Measurements from ENCODE around the gene SLCO4A1. TPM values are rescaled to one million over a fixed set of nuclear protein-coding genes. Genes with fewer than 3 reads are reported as not detected.

The SLCO4A1 gene
- total RNA-seq, 4 donors from 2014 or later = 15.9 to 20.2 (median 19.2) TPM

GRCh38 chr20:62695448-62696414, 53.4 kb downstream of the SLCO4A1 start:
- no peaks in the 10 kb centered on the region for H3K4me1 ChIP-seq
- ATAC-seq = no peak
- TF ChIP-seq EP300 (IDR thresholded peaks at IDR 0.05) = no peak
- no peak for TF ChIP-seq POLR2A (IDR thresholded peaks at IDR 0.05)
- no peak for TF ChIP-seq CTCF (IDR thresholded peaks at IDR 0.05)
- TF ChIP-seq POLR2AphosphoS5 (IDR thresholded peaks at IDR 0.05) = no peak
- H3K27me3 ChIP-seq = peaks cover 15% of the 10 kb centered on the region
- no peaks in the 10 kb centered on the region for H3K36me3 ChIP-seq
- H3K27ac ChIP-seq = no peak overlapping the region
- H3K9me3 ChIP-seq = no peaks in the 10 kb centered on the region
- 75 to 90% methylated on average over 4 to 10 of the region's 32 CpGs for WGBS, 2 donors (ENCODE audit: low coverage in 1 of 2)
- H3K4me3 ChIP-seq = no peak overlapping the region

- H3K27ac ChIP-seq = no peak overlapping the region
- H3K4me3 ChIP-seq = no peak overlapping the region
- no peak for ATAC-seq
- WGBS, 2 donors (ENCODE audit: low coverage in 1 of 2) = 63 to 71% methylated on average over 2 to 14 of the region's 16 CpGs
- TF ChIP-seq CTCF (IDR thresholded peaks at IDR 0.05) (no peak), EP300 (IDR thresholded peaks at IDR 0.05) (no peak), POLR2AphosphoS5 (IDR thresholded peaks at IDR 0.05) (no peak), POLR2A (IDR thresholded peaks at IDR 0.05) (no peak)
- no peaks in the 10 kb centered on the region for H3K4me1 ChIP-seq
- H3K27me3 ChIP-seq = peaks cover 15% of the 10 kb centered on the region
- no peaks in the 10 kb centered on the region for H3K36me3 ChIP-seq
- no peaks in the 10 kb centered on the region for H3K9me3 ChIP-seq
Observed at GRCh38 chr20:62696434-62696957, 54.2 kb downstream of the SLCO4A1 start.

- WGBS, 2 donors (ENCODE audit: low coverage in 1 of 2) = 33 to 76% methylated on average over 1 to 5 of the region's 10 CpGs
- no peak for ATAC-seq
- Histone ChIP-seq H3K36me3 (no peaks in the 10 kb centered on the region), H3K9me3 (no peaks in the 10 kb centered on the region), H3K27ac (no peak overlapping the region), H3K4me1 (no peaks in the 10 kb centered on the region), H3K4me3 (no peak overlapping the region), H3K27me3 (peaks cover 15% of the 10 kb centered on the region)
- TF ChIP-seq CTCF (IDR thresholded peaks at IDR 0.05) (no peak), POLR2A (IDR thresholded peaks at IDR 0.05) (no peak), EP300 (IDR thresholded peaks at IDR 0.05) (no peak), POLR2AphosphoS5 (IDR thresholded peaks at IDR 0.05) (no peak)
Observed at GRCh38 chr20:62696989-62697388, 54.7 kb downstream of the SLCO4A1 start.

DNA sequence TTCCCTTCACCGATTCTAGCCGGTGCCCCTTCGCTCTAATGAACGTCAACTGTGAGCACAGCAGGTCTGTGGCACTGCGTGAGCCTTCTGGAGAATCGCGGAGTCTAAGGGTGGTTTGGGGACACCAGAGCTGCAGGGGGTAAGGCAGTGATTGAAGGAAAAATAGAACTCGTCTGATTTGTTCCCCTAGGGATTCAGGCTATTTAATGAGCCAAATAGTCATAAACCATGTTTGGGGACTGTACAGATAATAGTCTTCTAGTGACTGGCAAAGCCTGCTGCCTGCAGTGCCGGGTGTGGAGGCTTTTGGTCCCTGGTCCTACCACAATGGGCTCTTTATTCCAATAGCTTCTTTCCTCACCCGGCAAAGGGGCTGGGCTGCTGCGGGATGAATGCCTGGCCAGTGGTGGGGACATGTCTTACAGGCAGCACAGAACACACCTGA, 55.2 kb downstream of the SLCO4A1 start:
- no peak overlapping the region for H3K27ac ChIP-seq
- ATAC-seq = no peak
- no peaks in the 10 kb centered on the region for H3K4me1 ChIP-seq
- no peaks in the 10 kb centered on the region for H3K36me3 ChIP-seq
- H3K9me3 ChIP-seq = no peaks in the 10 kb centered on the region
- WGBS, 2 donors (ENCODE audit: low coverage in 1 of 2) = 73% methylated on average over 2 of the region's 11 CpGs; no CpG with 5 or more reads in 1 of the 2 donors
- peaks cover 15% of the 10 kb centered on the region for H3K27me3 ChIP-seq
- H3K4me3 ChIP-seq = no peak overlapping the region
- TF ChIP-seq CTCF (IDR thresholded peaks at IDR 0.05) (no peak), POLR2AphosphoS5 (IDR thresholded peaks at IDR 0.05) (no peak), POLR2A (IDR thresholded peaks at IDR 0.05) (no peak), EP300 (IDR thresholded peaks at IDR 0.05) (no peak)
